Retinal pigment epithelial cell (primary cell): ENCODE data around the gene PMM2.

Experiments used
- DNase-seq: peaks from one replicate; pipeline ENCODE4 v3.0.0-alpha.2; 2010; ENCODE audit warnings: low read depth
- H3K4me3 ChIP-seq: 2 replicates; pipeline ENCODE4 v1.5.1; 2011; ENCODE audit warnings: mild to moderate bottlenecking, low read length, control low read depth, moderate library complexity
- TF ChIP-seq, protein P1 (sequence below): conservative IDR thresholded peaks from 2 replicates; pipeline ENCODE4 v1.5.1; 2011; ENCODE audit warnings: low read depth, low read length, control low read depth, inconsistent platforms

Gene PMM2

GRCh38 chr16:8807189-8807588 is 9.6 kb downstream of the PMM2 start:
- DNase-seq = no peak
- TF ChIP-seq, protein P1, sequence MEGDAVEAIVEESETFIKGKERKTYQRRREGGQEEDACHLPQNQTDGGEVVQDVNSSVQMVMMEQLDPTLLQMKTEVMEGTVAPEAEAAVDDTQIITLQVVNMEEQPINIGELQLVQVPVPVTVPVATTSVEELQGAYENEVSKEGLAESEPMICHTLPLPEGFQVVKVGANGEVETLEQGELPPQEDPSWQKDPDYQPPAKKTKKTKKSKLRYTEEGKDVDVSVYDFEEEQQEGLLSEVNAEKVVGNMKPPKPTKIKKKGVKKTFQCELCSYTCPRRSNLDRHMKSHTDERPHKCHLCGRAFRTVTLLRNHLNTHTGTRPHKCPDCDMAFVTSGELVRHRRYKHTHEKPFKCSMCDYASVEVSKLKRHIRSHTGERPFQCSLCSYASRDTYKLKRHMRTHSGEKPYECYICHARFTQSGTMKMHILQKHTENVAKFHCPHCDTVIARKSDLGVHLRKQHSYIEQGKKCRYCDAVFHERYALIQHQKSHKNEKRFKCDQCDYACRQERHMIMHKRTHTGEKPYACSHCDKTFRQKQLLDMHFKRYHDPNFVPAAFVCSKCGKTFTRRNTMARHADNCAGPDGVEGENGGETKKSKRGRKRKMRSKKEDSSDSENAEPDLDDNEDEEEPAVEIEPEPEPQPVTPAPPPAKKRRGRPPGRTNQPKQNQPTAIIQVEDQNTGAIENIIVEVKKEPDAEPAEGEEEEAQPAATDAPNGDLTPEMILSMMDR = no peak
- H3K4me3 ChIP-seq = no peak overlapping the region

GRCh38 chr16:8808009-8808408 is 10.4 kb downstream of the PMM2 start:
- no peak for DNase-seq
- TF ChIP-seq, protein P1 = no peak
- H3K4me3 ChIP-seq = no peak overlapping the region

DNA sequence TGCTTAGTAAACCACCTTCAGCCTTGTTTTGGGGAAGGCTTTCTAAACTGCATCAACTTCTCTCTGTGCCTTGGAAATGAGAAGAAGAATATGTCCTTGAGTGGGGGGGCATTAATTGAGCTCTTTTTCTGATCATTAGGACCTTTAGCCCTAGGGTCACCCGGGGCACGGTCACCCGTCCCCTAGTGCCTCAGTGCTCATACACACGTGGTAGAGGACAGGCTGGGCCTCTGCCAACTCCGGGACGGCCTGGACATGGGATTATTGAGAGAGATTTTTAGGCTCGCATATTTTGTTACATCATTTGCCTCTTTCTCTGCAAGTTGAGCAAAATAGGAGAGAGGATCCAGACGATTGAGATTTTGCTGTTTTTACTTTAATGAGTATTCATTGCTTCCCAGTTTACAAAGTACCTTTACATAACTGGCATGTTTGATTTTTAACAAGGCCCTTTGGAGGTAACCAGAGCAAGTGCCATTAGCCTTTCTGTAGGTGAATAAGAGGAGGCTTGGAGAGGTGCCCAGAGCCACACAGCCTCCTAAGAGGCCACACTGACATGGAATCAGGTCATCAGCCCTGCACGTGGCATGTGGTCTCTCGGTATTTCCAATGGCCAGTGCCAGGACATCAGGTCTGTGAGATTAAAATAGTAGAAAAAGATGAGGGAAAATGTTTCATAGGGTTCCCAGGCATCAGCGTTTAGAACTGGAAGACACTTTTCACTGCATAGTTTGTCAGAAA is 11.1 kb downstream of the PMM2 start:
- no peak for DNase-seq
- TF ChIP-seq, protein P1 = no peak
- no peak overlapping the region for H3K4me3 ChIP-seq

- H3K4me3 ChIP-seq = no peak overlapping the region
- DNase-seq = no peak
- TF ChIP-seq, protein P1 = no peak
Observed at GRCh38 chr16:8812162-8812843, 14.7 kb downstream of the PMM2 start.

DNA sequence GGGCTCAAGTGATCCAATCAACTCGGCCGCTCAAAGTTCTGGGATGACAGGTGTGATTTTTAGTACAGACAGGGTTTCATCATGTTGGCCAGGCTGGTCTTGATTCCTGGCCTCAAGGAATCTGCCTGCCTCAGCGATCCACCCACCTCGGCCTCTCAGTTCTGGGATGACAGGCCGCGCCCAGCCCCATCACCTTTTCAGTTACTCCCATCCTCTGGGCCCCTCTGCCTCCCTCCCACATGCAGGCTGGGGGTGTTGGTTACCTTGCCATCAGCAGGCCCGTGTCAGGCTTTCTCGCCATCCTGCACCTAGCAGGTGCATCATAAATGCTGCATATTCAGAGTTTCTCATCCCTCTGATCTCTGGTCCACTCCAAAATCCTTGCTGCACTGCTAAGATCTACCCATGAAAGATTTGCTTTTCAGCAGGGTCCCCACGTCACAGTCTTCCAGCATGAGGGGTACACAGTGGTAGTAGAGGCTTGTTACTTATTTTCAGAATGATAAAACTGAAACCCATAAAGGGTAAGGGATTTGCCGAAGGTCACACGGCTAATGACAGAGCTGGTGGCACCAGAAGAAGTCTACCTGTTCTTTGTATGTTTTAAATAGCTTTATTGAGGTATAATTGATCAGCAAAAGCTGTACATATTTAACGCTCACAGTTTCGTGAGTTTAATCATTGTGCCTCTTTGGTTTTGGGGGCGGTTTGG is 16.6 kb downstream of the PMM2 start:
- DNase-seq = no peak
- TF ChIP-seq, protein P1 = no peak
- no peak overlapping the region for H3K4me3 ChIP-seq

- TF ChIP-seq, protein P1 = no peak
- H3K4me3 ChIP-seq = no peak overlapping the region
- DNase-seq = no peak
Observed at GRCh38 chr16:8816967-8817655, 19.5 kb downstream of the PMM2 start.
